Measurements from ENCODE around the gene TMEM63C.

DNA sequence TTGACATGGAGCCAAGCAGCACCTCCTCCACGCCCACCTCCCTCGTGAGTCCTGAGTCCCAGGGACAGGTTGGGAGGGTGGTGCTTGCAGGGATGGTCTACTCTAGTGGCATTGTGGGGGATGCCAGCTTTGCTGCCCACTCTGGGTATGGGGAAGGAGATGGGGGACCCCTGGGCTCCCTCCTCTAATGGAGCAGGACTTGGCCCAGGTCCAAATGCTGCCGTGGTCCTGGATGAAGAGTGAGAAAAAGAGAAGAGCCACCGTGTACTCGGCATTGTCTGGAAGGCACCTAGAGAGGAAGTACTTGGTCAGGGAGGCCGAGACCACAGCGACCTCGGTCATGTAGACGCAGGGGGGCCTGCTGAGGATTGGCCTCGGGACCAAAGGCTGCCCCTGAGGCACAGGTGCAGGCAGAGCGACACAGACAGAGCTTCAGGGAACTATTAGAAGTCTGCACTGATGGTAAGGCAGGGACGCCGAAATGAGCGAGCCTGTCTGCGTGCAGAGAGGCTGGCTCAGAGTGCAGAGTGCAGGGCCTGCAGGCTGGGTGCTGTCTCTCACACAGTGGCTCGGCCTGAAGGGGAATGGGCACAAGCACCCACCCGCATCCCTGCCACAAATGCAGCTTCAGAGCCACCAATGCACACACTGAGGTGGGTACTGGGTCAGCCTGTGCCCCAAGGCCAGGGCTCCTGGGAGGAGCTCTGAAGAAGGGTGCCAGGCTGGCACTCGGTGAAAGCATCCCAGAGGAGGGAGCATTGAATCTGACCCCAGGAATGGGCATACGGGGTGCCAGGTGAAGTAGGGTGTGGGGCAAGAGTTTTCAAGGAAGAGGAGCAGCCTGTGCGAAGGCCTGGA is 72.0 kb downstream of the TMEM63C start:
- TF ChIP-seq, protein P1, sequence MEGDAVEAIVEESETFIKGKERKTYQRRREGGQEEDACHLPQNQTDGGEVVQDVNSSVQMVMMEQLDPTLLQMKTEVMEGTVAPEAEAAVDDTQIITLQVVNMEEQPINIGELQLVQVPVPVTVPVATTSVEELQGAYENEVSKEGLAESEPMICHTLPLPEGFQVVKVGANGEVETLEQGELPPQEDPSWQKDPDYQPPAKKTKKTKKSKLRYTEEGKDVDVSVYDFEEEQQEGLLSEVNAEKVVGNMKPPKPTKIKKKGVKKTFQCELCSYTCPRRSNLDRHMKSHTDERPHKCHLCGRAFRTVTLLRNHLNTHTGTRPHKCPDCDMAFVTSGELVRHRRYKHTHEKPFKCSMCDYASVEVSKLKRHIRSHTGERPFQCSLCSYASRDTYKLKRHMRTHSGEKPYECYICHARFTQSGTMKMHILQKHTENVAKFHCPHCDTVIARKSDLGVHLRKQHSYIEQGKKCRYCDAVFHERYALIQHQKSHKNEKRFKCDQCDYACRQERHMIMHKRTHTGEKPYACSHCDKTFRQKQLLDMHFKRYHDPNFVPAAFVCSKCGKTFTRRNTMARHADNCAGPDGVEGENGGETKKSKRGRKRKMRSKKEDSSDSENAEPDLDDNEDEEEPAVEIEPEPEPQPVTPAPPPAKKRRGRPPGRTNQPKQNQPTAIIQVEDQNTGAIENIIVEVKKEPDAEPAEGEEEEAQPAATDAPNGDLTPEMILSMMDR (IDR thresholded peaks at IDR 0.05; ENCODE audit: low read length): no peak
- TF ChIP-seq EZH2 (IDR thresholded peaks at IDR 0.05; ENCODE audit: borderline replicate concordance, low read length): no peak

Measured in OCI-LY1 (cell line).